GM23338 (cell line): ENCODE data around the gene UBA3. TPM values are rescaled to one million over a fixed set of nuclear protein-coding genes. Genes with fewer than 3 reads are reported as not detected.

ENCODE experiments used
- ATAC-seq: fragments of 200-7000 bp; cut with Tn5 transposase; 3 replicates; pipeline ENCODE4 v1.9.1; 2020
- DNase-seq: peaks from one replicate; pipeline ENCODE4 v3.0.0-alpha.2; 2015; ENCODE audit warnings: low spot score
- H2AFZ ChIP-seq: fragments of 200-600 bp; sonication (generic); 2 replicates; pipeline ENCODE4 v1.8.0; 2016; ENCODE audit warnings: antibody characterized with exemption, mild to moderate bottlenecking, moderate library complexity
- H3F3A ChIP-seq: fragments of 200-600 bp; sonication (generic); replicated peaks from 2 replicates; pipeline ENCODE4 v1.8.0; 2017; ENCODE audit warnings: antibody characterized with exemption, mixed run types, low read depth
- H3K27ac ChIP-seq: fragments of 200-600 bp; sonication (generic); 2 replicates; pipeline ENCODE4 v1.6.1; 2016; ENCODE audit warnings: low read depth
- H3K27me3 ChIP-seq: fragments of 200-600 bp; sonication (generic); 2 replicates; pipeline ENCODE4 v1.8.0; 2016; ENCODE audit warnings: mild to moderate bottlenecking, mixed run types, moderate library complexity; ENCODE audit not compliant: insufficient read depth
- H3K36me3 ChIP-seq: fragments of 200-600 bp; sonication (generic); 2 replicates; pipeline ENCODE4 v1.8.0; 2016; ENCODE audit warnings: mild to moderate bottlenecking; ENCODE audit not compliant: insufficient read depth
- H3K4me1 ChIP-seq: fragments of 200-600 bp; sonication (generic); 2 replicates; pipeline ENCODE4 v1.8.0; 2016; ENCODE audit warnings: mild to moderate bottlenecking, moderate library complexity; ENCODE audit not compliant: insufficient read depth
- H3K4me2 ChIP-seq: fragments of 200-600 bp; sonication (generic); 2 replicates; pipeline ENCODE4 v1.7.1; 2017; ENCODE audit warnings: mixed run types
- H3K4me3 ChIP-seq: fragments of 200-600 bp; sonication (generic); 2 replicates; pipeline ENCODE4 v1.6.1; 2016; ENCODE audit warnings: mixed run types
- H3K79me2 ChIP-seq: fragments of 200-600 bp; sonication (generic); replicated peaks from 2 replicates; pipeline ENCODE4 v1.8.0; 2017; ENCODE audit warnings: mild to moderate bottlenecking; ENCODE audit not compliant: insufficient read depth
- H3K9me2 ChIP-seq: fragments of 200-600 bp; sonication (generic); 2 replicates; pipeline ENCODE4 v1.8.0; 2017; ENCODE audit not compliant: insufficient read depth
- H4K20me1 ChIP-seq: fragments of 200-600 bp; sonication (generic); replicated peaks from 2 replicates; pipeline ENCODE4 v1.8.0; 2017; ENCODE audit warnings: mild to moderate bottlenecking; ENCODE audit not compliant: insufficient read depth
- H3K27ac Mint-ChIP-seq: 2 replicates; pipeline ENCODE4 v1.8.0; 2020; ENCODE audit warnings: inconsistent platforms, mild to moderate bottlenecking, moderate library complexity, mixed read lengths
- H3K27me3 Mint-ChIP-seq: 3 replicates; pipeline ENCODE4 v1.8.0; 2022; ENCODE audit warnings: low read depth, mild to moderate bottlenecking, moderate library complexity, mixed read lengths, inconsistent platforms; ENCODE audit not compliant: insufficient read depth, poor library complexity
- H3K36me3 Mint-ChIP-seq: 3 replicates; pipeline ENCODE4 v1.8.0; 2021; ENCODE audit warnings: low read depth, mild to moderate bottlenecking, inconsistent platforms, moderate library complexity, mixed read lengths
- H3K4me1 Mint-ChIP-seq: 3 replicates; pipeline ENCODE4 v1.8.0; 2020; ENCODE audit warnings: mild to moderate bottlenecking, inconsistent platforms, mixed read lengths
- H3K4me3 Mint-ChIP-seq: 3 replicates; pipeline ENCODE4 v1.8.0; 2021; ENCODE audit warnings: moderate library complexity, mild to moderate bottlenecking, inconsistent platforms, mixed read lengths
- H3K9me3 Mint-ChIP-seq: 3 replicates; pipeline ENCODE4 v1.8.0; 2020; ENCODE audit warnings: moderate library complexity, mild to moderate bottlenecking, inconsistent platforms, mixed read lengths
- CREB1 ChIP-seq: fragments of 250-450 bp; sonication (Bioruptor Pico); IDR thresholded peaks from 2 replicates; pipeline ENCODE4 v1.5.0; 2020; ENCODE audit warnings: low read depth, mild to moderate bottlenecking, moderate library complexity
- EZH2phosphoT487 ChIP-seq: fragments of 200-600 bp; sonication (generic); IDR thresholded peaks from one replicate; pipeline ENCODE4 v1.8.1; 2018; ENCODE audit warnings: antibody characterized with exemption; ENCODE audit not compliant: unreplicated experiment
- JUNB ChIP-seq: IDR thresholded peaks from one replicate; pipeline ENCODE4 v1.6.1; 2016; ENCODE audit warnings: antibody characterized with exemption; ENCODE audit not compliant: unreplicated experiment
- NANOG ChIP-seq: IDR thresholded peaks from 2 replicates; pipeline ENCODE4 v1.6.1; 2016; ENCODE audit warnings: antibody characterized with exemption, borderline replicate concordance
- POLR2AphosphoS5 ChIP-seq: IDR thresholded peaks from 2 replicates; pipeline ENCODE4 v1.6.1; 2016; ENCODE audit warnings: antibody characterized with exemption, low read depth
- REST ChIP-seq: IDR thresholded peaks from one replicate; pipeline ENCODE4 v1.6.1; 2018; ENCODE audit warnings: antibody characterized with exemption; ENCODE audit not compliant: unreplicated experiment
- ZNF331 ChIP-seq: fragments of 250-450 bp; sonication (Bioruptor Pico); IDR thresholded peaks from 2 replicates; pipeline ENCODE4 v1.5.0; 2020; ENCODE audit warnings: low read depth, mild to moderate bottlenecking, moderate library complexity
- polyA plus RNA-seq: library from polyadenylated mRNA; unstranded; fragments of >200 nt; fragmentation: Nextera tagmentation; extraction: Ambion mirVana; gene quantifications from 2 replicates; pipeline ENCODE4 v1.2.1, GENCODE V29; 2016
- total RNA-seq: library from RNA; depleted of rRNA; stranded (reverse); fragments of >200 nt; shearing (Covaris generic); gene quantifications from 2 replicates; pipeline ENCODE4 v1.2.3, GENCODE V29; 2014
- TF ChIP-seq, protein P1 (sequence below), 2 experiments: fragments of 200-600 bp in 1 of 2; sonication (generic) in 1 of 2; conservative IDR thresholded peaks; 2 replicates each; pipeline versions ENCODE4 v1.5.1 to v1.6.1; 2016 to 2017; ENCODE audit warnings: antibody characterized with exemption in 2 of 2, low read depth in 2 of 2, mild to moderate bottlenecking in 2 of 2, moderate library complexity in 1 of 2
- TF ChIP-seq, protein P2 (sequence below): fragments of 250-450 bp; sonication (Bioruptor Pico); IDR thresholded peaks from 2 replicates; pipeline ENCODE4 v1.5.0; 2020; ENCODE audit warnings: mild to moderate bottlenecking, moderate library complexity

The UBA3 gene
- total and polyA plus RNA-seq, 2 experiments from 2014 or later = 53.2 to 85.3 TPM

DNA sequence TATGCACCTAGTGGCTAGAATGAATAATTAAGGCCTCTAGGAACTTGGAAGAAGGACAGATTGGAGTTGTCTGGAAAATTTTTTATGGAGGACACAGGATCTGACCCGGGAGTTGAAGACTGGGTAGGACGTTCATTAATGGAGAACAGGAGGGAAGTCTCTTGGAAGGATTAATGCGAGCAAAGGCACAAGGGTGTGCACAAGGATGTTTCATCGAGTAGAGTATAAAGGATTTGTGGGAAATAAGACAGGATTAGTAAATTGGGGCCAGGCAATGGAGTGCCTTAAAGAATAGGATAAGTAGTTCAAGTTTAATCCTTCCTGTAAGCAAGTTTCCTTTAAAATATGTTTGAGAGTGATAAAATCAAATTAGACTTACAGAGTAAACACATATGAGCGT is 27.7 kb upstream of the UBA3 start (continued):
- TF ChIP-seq, protein P1, sequence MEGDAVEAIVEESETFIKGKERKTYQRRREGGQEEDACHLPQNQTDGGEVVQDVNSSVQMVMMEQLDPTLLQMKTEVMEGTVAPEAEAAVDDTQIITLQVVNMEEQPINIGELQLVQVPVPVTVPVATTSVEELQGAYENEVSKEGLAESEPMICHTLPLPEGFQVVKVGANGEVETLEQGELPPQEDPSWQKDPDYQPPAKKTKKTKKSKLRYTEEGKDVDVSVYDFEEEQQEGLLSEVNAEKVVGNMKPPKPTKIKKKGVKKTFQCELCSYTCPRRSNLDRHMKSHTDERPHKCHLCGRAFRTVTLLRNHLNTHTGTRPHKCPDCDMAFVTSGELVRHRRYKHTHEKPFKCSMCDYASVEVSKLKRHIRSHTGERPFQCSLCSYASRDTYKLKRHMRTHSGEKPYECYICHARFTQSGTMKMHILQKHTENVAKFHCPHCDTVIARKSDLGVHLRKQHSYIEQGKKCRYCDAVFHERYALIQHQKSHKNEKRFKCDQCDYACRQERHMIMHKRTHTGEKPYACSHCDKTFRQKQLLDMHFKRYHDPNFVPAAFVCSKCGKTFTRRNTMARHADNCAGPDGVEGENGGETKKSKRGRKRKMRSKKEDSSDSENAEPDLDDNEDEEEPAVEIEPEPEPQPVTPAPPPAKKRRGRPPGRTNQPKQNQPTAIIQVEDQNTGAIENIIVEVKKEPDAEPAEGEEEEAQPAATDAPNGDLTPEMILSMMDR (conservative IDR thresholded peaks at IDR 0.05; ENCODE audit: low read depth in 2 of 2) = no peak

DNA sequence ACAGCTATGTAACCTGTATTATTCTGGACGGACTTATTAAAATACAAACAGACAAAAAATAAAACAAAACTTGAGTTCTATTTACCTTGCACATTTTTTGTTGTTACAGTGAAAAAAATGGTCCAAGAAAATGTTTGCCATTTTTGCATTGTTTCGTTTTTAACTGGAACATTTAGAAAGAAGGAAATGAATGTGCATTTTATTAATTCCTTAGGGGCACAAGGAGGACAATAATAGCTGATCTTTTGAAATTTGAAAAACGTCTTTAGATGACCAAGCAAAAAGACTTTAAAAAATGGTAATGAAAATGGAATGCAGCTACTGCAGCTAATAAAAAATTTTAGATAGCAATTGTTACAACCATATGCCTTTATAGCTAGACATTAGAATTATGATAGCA is 25.2 kb upstream of the UBA3 start:
- Mint-ChIP-seq H3K27me3 (no peaks in the 10 kb centered on the region), H3K4me3 (no peak overlapping the region), H3K27ac (no peak overlapping the region)

DNA sequence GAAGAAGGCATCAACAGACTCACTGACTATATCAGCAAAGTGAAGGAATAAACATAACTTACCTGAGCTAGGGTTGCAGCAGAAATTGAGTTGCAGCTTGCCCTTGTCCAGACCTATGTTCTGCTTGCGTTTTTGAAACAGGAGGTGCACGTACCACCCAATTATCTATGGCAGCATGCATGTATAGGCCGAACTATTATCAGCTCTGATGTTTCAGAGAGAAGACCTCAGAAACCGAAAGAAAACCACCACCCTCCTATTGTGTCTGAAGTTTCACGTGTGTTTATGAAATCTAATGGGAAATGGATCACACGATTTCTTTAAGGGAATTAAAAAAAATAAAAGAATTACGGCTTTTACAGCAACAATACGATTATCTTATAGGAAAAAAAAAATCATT is 24.4 kb upstream of the UBA3 start:
- DNase-seq (no peak), ATAC-seq (no peak)
- no peak overlapping the region for H3K4me3 Mint-ChIP-seq
- no peaks in the 10 kb centered on the region for H3K9me2 ChIP-seq
- H3K27me3 Mint-ChIP-seq = no peaks in the 10 kb centered on the region
- H3K36me3 ChIP-seq = peaks cover 5% of the 10 kb centered on the region; the same call in 1 of the 2 replicates
- no peaks in the 10 kb centered on the region for H3K4me1 ChIP-seq
- H3F3A ChIP-seq = no peaks in the 10 kb centered on the region
- H3K4me2 ChIP-seq = no peak overlapping the region
- H3K4me3 ChIP-seq = no peak overlapping the region
- TF ChIP-seq POLR2AphosphoS5 (no peak), JUNB (no peak), ZNF331 (no peak), CREB1 (CRISPR knock-in tag) (no peak), REST (no peak), NANOG (no peak), EZH2phosphoT487 (no peak)
- TF ChIP-seq, protein P2, sequence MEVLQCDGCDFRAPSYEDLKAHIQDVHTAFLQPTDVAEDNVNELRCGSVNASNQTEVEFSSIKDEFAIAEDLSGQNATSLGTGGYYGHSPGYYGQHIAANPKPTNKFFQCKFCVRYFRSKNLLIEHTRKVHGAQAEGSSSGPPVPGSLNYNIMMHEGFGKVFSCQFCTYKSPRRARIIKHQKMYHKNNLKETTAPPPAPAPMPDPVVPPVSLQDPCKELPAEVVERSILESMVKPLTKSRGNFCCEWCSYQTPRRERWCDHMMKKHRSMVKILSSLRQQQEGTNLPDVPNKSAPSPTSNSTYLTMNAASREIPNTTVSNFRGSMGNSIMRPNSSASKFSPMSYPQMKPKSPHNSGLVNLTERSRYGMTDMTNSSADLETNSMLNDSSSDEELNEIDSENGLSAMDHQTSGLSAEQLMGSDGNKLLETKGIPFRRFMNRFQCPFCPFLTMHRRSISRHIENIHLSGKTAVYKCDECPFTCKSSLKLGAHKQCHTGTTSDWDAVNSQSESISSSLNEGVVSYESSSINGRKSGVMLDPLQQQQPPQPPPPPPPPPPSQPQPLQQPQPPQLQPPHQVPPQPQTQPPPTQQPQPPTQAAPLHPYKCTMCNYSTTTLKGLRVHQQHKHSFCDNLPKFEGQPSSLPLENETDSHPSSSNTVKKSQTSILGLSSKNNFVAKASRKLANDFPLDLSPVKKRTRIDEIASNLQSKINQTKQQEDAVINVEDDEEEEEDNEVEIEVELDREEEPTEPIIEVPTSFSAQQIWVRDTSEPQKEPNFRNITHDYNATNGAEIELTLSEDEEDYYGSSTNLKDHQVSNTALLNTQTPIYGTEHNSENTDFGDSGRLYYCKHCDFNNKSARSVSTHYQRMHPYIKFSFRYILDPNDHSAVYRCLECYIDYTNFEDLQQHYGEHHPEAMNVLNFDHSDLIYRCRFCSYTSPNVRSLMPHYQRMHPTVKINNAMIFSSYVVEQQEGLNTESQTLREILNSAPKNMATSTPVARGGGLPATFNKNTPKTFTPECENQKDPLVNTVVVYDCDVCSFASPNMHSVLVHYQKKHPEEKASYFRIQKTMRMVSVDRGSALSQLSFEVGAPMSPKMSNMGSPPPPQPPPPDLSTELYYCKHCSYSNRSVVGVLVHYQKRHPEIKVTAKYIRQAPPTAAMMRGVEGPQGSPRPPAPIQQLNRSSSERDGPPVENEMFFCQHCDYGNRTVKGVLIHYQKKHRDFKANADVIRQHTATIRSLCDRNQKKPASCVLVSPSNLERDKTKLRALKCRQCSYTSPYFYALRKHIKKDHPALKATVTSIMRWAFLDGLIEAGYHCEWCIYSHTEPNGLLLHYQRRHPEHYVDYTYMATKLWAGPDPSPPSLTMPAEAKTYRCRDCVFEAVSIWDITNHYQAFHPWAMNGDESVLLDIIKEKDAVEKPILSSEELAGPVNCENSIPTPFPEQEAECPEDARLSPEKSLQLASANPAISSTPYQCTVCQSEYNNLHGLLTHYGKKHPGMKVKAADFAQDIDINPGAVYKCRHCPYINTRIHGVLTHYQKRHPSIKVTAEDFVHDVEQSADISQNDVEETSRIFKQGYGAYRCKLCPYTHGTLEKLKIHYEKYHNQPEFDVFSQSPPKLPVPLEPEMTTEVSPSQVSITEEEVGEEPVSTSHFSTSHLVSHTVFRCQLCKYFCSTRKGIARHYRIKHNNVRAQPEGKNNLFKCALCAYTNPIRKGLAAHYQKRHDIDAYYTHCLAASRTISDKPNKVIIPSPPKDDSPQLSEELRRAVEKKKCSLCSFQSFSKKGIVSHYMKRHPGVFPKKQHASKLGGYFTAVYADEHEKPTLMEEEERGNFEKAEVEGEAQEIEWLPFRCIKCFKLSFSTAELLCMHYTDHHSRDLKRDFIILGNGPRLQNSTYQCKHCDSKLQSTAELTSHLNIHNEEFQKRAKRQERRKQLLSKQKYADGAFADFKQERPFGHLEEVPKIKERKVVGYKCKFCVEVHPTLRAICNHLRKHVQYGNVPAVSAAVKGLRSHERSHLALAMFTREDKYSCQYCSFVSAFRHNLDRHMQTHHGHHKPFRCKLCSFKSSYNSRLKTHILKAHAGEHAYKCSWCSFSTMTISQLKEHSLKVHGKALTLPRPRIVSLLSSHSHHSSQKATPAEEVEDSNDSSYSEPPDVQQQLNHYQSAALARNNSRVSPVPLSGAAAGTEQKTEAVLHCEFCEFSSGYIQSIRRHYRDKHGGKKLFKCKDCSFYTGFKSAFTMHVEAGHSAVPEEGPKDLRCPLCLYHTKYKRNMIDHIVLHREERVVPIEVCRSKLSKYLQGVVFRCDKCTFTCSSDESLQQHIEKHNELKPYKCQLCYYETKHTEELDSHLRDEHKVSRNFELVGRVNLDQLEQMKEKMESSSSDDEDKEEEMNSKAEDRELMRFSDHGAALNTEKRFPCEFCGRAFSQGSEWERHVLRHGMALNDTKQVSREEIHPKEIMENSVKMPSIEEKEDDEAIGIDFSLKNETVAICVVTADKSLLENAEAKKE (CRISPR knock-in tag) = no peak
- no peaks in the 10 kb centered on the region for H4K20me1 ChIP-seq
- H3K27ac Mint-ChIP-seq = no peak overlapping the region
- no peaks in the 10 kb centered on the region for H3K27me3 ChIP-seq
- no peak overlapping the region for H2AFZ ChIP-seq
- no peak overlapping the region for H3K27ac ChIP-seq
- no peaks in the 10 kb centered on the region for H3K4me1 Mint-ChIP-seq
- no peaks in the 10 kb centered on the region for H3K9me3 Mint-ChIP-seq
- H3K79me2 ChIP-seq = no peaks in the 10 kb centered on the region
- peaks cover 7% of the 10 kb centered on the region; the same call in 2 of the 3 replicates for H3K36me3 Mint-ChIP-seq

More for the DNA sequence above, 25.2 kb upstream of the UBA3 start:
- Histone ChIP-seq H3K4me3 (no peak overlapping the region), H3K36me3 (peaks cover 5% of the 10 kb centered on the region; the same call in 1 of the 2 replicates), H3K4me2 (no peak overlapping the region), H2AFZ (no peak overlapping the region), H3F3A (no peaks in the 10 kb centered on the region), H3K9me2 (no peaks in the 10 kb centered on the region), H3K4me1 (no peaks in the 10 kb centered on the region), H4K20me1 (no peaks in the 10 kb centered on the region), H3K27ac (no peak overlapping the region), H3K79me2 (no peaks in the 10 kb centered on the region), H3K27me3 (no peaks in the 10 kb centered on the region)
- Mint-ChIP-seq H3K9me3 (no peaks in the 10 kb centered on the region), H3K4me1 (no peaks in the 10 kb centered on the region), H3K36me3 (peaks cover 7% of the 10 kb centered on the region; the same call in 2 of the 3 replicates)
- TF ChIP-seq POLR2AphosphoS5 = no peak
- ATAC-seq (no peak), DNase-seq (no peak)
